Type B pancreatic cell (in vitro differentiated cells): Measurements from ENCODE around the gene GATA1. TPM values are rescaled to one million over a fixed set of nuclear protein-coding genes. Genes with fewer than 3 reads are reported as not detected.

Source experiments
- DNase-seq: peaks from one replicate; pipeline ENCODE4 v3.0.0; 2021; ENCODE audit warnings: mixed read lengths; ENCODE audit not compliant: unreplicated experiment; ENCODE audit errors: extremely low spot score
- H3K27ac Mint-ChIP-seq: 2 replicates; pipeline ENCODE4 v1.8.0; 2021; ENCODE audit warnings: mild to moderate bottlenecking, mixed read lengths
- H3K27me3 Mint-ChIP-seq: 2 replicates; pipeline ENCODE4 v1.8.0; 2021; ENCODE audit warnings: mixed read lengths
- H3K36me3 Mint-ChIP-seq: 2 replicates; pipeline ENCODE4 v1.8.0; 2021; ENCODE audit warnings: mixed read lengths
- H3K4me1 Mint-ChIP-seq: one replicate; pipeline ENCODE4 v1.8.0; 2021; ENCODE audit warnings: mixed read lengths; ENCODE audit not compliant: unreplicated experiment
- H3K4me3 Mint-ChIP-seq: 2 replicates; pipeline ENCODE4 v1.8.0; 2021; ENCODE audit warnings: mild to moderate bottlenecking, mixed read lengths
- H3K9me3 Mint-ChIP-seq: 2 replicates; pipeline ENCODE4 v1.8.0; 2021; ENCODE audit warnings: mixed read lengths
- CTCF ChIP-seq: fragments of 200-600 bp; sonication (generic); conservative IDR thresholded peaks from 2 replicates; pipeline ENCODE4 v1.5.0; 2021; ENCODE audit warnings: antibody characterized with exemption, mild to moderate bottlenecking
- total RNA-seq: library from RNA; stranded (reverse); gene quantifications from 2 replicates; pipeline ENCODE4 v1.2.1, GENCODE V29; 2021; ENCODE audit warnings: low replicate concordance

Gene GATA1
- total RNA-seq, 1 donor from 2014 or later: not detected

- Mint-ChIP-seq H3K4me1 (no peaks in the 10 kb centered on the region), H3K4me3 (no peak overlapping the region), H3K36me3 (no peaks in the 10 kb centered on the region), H3K9me3 (no peaks in the 10 kb centered on the region), H3K27me3 (no peaks in the 10 kb centered on the region), H3K27ac (no peak overlapping the region)
- no peak for DNase-seq
- no peak for TF ChIP-seq CTCF
Observed at GRCh38 chrX:48753708-48754228, 32.6 kb upstream of the GATA1 start.

- no peaks in the 10 kb centered on the region for H3K4me1 Mint-ChIP-seq
- TF ChIP-seq CTCF: no peak
- no peaks in the 10 kb centered on the region for H3K36me3 Mint-ChIP-seq
- no peaks in the 10 kb centered on the region for H3K27me3 Mint-ChIP-seq
- H3K4me3 Mint-ChIP-seq: no peak overlapping the region
- no peak overlapping the region for H3K27ac Mint-ChIP-seq
- DNase-seq: no peak
- no peaks in the 10 kb centered on the region for H3K9me3 Mint-ChIP-seq
Observed at GRCh38 chrX:48754238-48754637, 32.2 kb upstream of the GATA1 start.

GRCh38 chrX:48761674-48762471, 24.5 kb upstream of the GATA1 start, which contains the start of gene GLOD5:
TSS of gene GLOD5 (plus strand) at chrX:48761747. CDS start at chrX:48761791, 44 bp downstream.
- peak; percentile 71 for DNase-seq
- H3K27ac Mint-ChIP-seq: peak within 1 kb of the TSS; percentile 90
- peaks cover 6% of the 10 kb centered on the region for H3K27me3 Mint-ChIP-seq
- H3K36me3 Mint-ChIP-seq: no peaks in the 10 kb centered on the region
- peaks cover 4% of the 10 kb centered on the region for H3K4me1 Mint-ChIP-seq
- H3K9me3 Mint-ChIP-seq: peaks cover 6% of the 10 kb centered on the region
- H3K4me3 Mint-ChIP-seq: peak within 1 kb of the TSS; percentile 49
- TF ChIP-seq CTCF: peak; percentile 42

- Mint-ChIP-seq H3K9me3 (no peaks in the 10 kb centered on the region), H3K4me3 (no peak overlapping the region), H3K4me1 (no peaks in the 10 kb centered on the region), H3K36me3 (no peaks in the 10 kb centered on the region), H3K27ac (no peak overlapping the region), H3K27me3 (no peaks in the 10 kb centered on the region)
- DNase-seq: no peak
- TF ChIP-seq CTCF: no peak
Observed at GRCh38 chrX:48769230-48769629, 17.2 kb upstream of the GATA1 start.

GRCh38 chrX:48770296-48770695, 16.1 kb upstream of the GATA1 start:
- H3K4me3 Mint-ChIP-seq: no peak overlapping the region
- no peaks in the 10 kb centered on the region for H3K9me3 Mint-ChIP-seq
- no peak for DNase-seq
- no peaks in the 10 kb centered on the region for H3K27me3 Mint-ChIP-seq
- no peak overlapping the region for H3K27ac Mint-ChIP-seq
- H3K4me1 Mint-ChIP-seq: no peaks in the 10 kb centered on the region
- TF ChIP-seq CTCF: no peak
- no peaks in the 10 kb centered on the region for H3K36me3 Mint-ChIP-seq
